Subcutaneous abdominal adipose tissue (tissue), 5 donors: ENCODE results near the gene HYOU1.
"Not testable (repeated sequence)": the region's sequence is repeated elsewhere in the genome, so short reads cannot be mapped to it uniquely, and the experiment has no call there.

ENCODE experiments used
- H3K27ac ChIP-seq: one replicate; pipeline ENCODE4 v1.7.0; 2013; ENCODE audit warnings: low read depth, mild to moderate bottlenecking, inconsistent platforms, low read length, moderate library complexity
- H3K27me3 ChIP-seq, 5 donors: one replicate each; pipeline ENCODE4 v1.7.0; 2013; ENCODE audit warnings: low read length in 5 of 5, inconsistent platforms in 1 of 5; ENCODE audit not compliant: control insufficient read depth in 5 of 5, insufficient read depth in 4 of 5
- H3K36me3 ChIP-seq, 5 donors: one replicate each; pipeline ENCODE4 v1.7.0; 2013; ENCODE audit warnings: low read length in 5 of 5; ENCODE audit not compliant: control insufficient read depth in 5 of 5, insufficient read depth in 5 of 5
- H3K4me1 ChIP-seq, 5 donors: one replicate each; pipeline ENCODE4 v1.7.0; 2013; ENCODE audit warnings: low read length in 5 of 5, mild to moderate bottlenecking in 3 of 5, moderate library complexity in 1 of 5; ENCODE audit not compliant: control insufficient read depth in 5 of 5, insufficient read depth in 5 of 5
- H3K4me3 ChIP-seq, 5 donors: one replicate each; pipeline ENCODE4 v1.7.0; 2013; ENCODE audit warnings: low read length in 5 of 5, low read depth in 1 of 5
- H3K9ac ChIP-seq, 5 donors: one replicate each; pipeline ENCODE4 v1.7.0; 2013; ENCODE audit warnings: low read length in 5 of 5, mild to moderate bottlenecking in 4 of 5, moderate library complexity in 3 of 5
- H3K9me3 ChIP-seq, 5 donors: one replicate each; pipeline ENCODE4 v1.7.0; 2013; ENCODE audit warnings: low read length in 5 of 5; ENCODE audit not compliant: control insufficient read depth in 5 of 5
- donor health status: healthy.
- donor health status: healthy.
- donor health status: healthy.
- donor health status: healthy.
- donor health status: healthy.

The HYOU1 gene, protein sequence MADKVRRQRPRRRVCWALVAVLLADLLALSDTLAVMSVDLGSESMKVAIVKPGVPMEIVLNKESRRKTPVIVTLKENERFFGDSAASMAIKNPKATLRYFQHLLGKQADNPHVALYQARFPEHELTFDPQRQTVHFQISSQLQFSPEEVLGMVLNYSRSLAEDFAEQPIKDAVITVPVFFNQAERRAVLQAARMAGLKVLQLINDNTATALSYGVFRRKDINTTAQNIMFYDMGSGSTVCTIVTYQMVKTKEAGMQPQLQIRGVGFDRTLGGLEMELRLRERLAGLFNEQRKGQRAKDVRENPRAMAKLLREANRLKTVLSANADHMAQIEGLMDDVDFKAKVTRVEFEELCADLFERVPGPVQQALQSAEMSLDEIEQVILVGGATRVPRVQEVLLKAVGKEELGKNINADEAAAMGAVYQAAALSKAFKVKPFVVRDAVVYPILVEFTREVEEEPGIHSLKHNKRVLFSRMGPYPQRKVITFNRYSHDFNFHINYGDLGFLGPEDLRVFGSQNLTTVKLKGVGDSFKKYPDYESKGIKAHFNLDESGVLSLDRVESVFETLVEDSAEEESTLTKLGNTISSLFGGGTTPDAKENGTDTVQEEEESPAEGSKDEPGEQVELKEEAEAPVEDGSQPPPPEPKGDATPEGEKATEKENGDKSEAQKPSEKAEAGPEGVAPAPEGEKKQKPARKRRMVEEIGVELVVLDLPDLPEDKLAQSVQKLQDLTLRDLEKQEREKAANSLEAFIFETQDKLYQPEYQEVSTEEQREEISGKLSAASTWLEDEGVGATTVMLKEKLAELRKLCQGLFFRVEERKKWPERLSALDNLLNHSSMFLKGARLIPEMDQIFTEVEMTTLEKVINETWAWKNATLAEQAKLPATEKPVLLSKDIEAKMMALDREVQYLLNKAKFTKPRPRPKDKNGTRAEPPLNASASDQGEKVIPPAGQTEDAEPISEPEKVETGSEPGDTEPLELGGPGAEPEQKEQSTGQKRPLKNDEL

GRCh38 chr11:119057000-119057769 is at the start of gene HYOU1:
Gene HYOU1 (minus strand): TSS chr11:119057205. CDS start chr11:119056160, 1,045 bp downstream.
- Histone ChIP-seq H3K27ac (peak within 1 kb of the TSS; percentile 79), H3K9me3 (no peaks in the 10 kb centered on the region), H3K9ac (peak within 1 kb of the TSS; percentile 63 to 90 (median 77)), H3K4me1 (peaks cover 6 to 24% (median 21%) of the 10 kb centered on the region in 5 donors), H3K27me3 (no peaks in the 10 kb centered on the region), H3K36me3 (peaks cover 0 to 33% (median 31%) of the 10 kb centered on the region in 5 donors), H3K4me3 (peak within 1 kb of the TSS; percentile 78 to 86 (median 81))

- Histone ChIP-seq H3K4me1 (peaks cover 18 to 52% (median 47%) of the 10 kb centered on the region in 5 donors), H3K9ac (no peak overlapping the region), H3K27me3 (no peaks in the 10 kb centered on the region), H3K4me3 (no peak overlapping the region), H3K9me3 (no peaks in the 10 kb centered on the region), H3K36me3 (peaks cover 0 to under 1% (median 0%) of the 10 kb centered on the region in 5 donors), H3K27ac (peak overlapping the region; percentile 92)
Measured at GRCh38 chr11:119103793-119104192, 46.8 kb upstream of the HYOU1 start.

DNA sequence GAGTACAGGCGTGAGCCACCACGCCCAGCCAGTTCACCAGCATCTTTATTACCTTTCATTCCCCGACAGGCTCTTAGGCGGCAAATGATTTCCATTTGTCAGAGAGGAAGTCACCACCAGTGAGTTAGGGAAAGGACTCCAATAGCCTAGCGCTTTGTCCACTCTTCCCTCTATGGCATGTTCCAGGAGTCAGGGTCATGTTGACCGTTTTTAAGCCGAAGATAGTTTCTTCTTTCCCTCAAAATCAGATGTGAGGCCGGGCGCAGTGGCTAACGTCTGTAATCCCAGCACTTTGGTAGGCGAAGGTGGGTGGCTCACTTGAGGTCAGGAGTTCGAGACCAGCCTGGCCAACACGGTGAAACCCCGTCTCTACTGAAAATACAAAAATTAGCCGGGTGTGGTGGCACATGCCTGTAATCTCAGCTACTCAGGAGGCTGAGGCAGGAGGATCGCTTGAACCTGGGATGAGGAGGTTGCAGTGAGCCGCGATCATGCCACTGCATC is 46.2 kb upstream of the HYOU1 start:
- not testable (repeated sequence) for H3K27me3 ChIP-seq, H3K9me3 ChIP-seq, H3K9ac ChIP-seq, H3K36me3 ChIP-seq
- H3K4me3 ChIP-seq: peak overlapping the region in 3 of 5 donors; percentile 31 to 90 (median 86)
- H3K27ac ChIP-seq: peak overlapping the region; percentile 92
- H3K4me1 ChIP-seq: peaks cover 13 to 46% (median 42%) of the 10 kb centered on the region in 5 donors

GRCh38 chr11:119101759-119102423 is 44.9 kb upstream of the HYOU1 start, which contains the start of gene DPAGT1:
Gene DPAGT1 (minus strand): TSS chr11:119101853. CDS start chr11:119101655, 198 bp downstream.
- H3K4me1 ChIP-seq: peaks cover 11 to 39% (median 36%) of the 10 kb centered on the region in 5 donors
- H3K9me3 ChIP-seq: no peaks in the 10 kb centered on the region
- H3K36me3 ChIP-seq: peaks cover 6 to 19% (median 15%) of the 10 kb centered on the region in 5 donors
- H3K4me3 ChIP-seq: peak within 1 kb of the TSS; percentile 81 to 93 (median 89)
- H3K9ac ChIP-seq: peak within 1 kb of the TSS; percentile 58 to 93 (median 88)
- peak within 1 kb of the TSS; percentile 92 for H3K27ac ChIP-seq
- no peaks in the 10 kb centered on the region for H3K27me3 ChIP-seq

GRCh38 chr11:119100994-119101758 is 44.2 kb upstream of the HYOU1 start:
- Histone ChIP-seq H3K9me3 (no peaks in the 10 kb centered on the region), H3K27ac (peak overlapping the region; percentile 92), H3K36me3 (peaks cover 6 to 24% (median 20%) of the 10 kb centered on the region in 5 donors), H3K4me1 (peaks cover 11 to 31% (median 29%) of the 10 kb centered on the region in 5 donors), H3K9ac (peak overlapping the region; percentile 2 to 93 (median 88)), H3K27me3 (no peaks in the 10 kb centered on the region), H3K4me3 (peak overlapping the region; percentile 81 to 93 (median 89))

GRCh38 chr11:119100246-119100970 is 43.4 kb upstream of the HYOU1 start:
- peaks cover 11 to 34% (median 32%) of the 10 kb centered on the region in 5 donors for H3K4me1 ChIP-seq
- H3K36me3 ChIP-seq: peaks cover 6 to 24% (median 20%) of the 10 kb centered on the region in 5 donors
- peak overlapping the region in 4 of 5 donors; percentile 51 to 93 (median 84) for H3K9ac ChIP-seq
- H3K4me3 ChIP-seq: peak overlapping the region; percentile 81 to 93 (median 89)
- H3K27me3 ChIP-seq: no peaks in the 10 kb centered on the region
- H3K27ac ChIP-seq: peak overlapping the region; percentile 92
- H3K9me3 ChIP-seq: no peaks in the 10 kb centered on the region

DNA sequence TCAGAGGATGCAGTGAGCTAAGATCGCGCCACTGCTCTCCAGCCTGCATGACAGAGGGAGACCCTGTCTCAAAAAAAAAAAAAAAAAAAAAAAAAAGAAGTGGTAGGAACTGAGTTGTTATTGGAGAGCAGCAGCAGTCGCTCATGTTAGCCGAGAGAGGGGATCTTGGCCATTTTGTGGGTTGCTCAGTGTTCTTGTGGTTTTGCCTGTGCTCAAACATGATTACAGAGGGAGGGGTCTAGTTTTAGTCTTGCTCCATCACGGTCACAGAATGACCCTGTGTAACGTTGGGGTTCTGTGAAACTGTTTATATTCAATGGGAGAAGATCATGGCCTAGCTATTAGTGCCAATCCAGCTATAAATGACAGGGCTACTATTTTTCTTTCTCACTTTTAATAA is 42.7 kb upstream of the HYOU1 start:
- Histone ChIP-seq H3K27me3 (no peaks in the 10 kb centered on the region), H3K36me3 (peaks cover 6 to 24% (median 20%) of the 10 kb centered on the region in 5 donors), H3K27ac (no peak overlapping the region), H3K9me3 (no peaks in the 10 kb centered on the region), H3K9ac (peak overlapping the region in 1 of 5 donors; percentile 51), H3K4me3 (no peak overlapping the region), H3K4me1 (peaks cover 11 to 39% (median 32%) of the 10 kb centered on the region in 5 donors)
